Adipose tissue (tissue), 3 donors: ENCODE measurements around the gene EIF4G2. TPM values are rescaled to one million over a fixed set of nuclear protein-coding genes. Genes with fewer than 3 reads are reported as not detected.

ENCODE experiments used
- polyA plus RNA-seq, 3 donors: library from polyadenylated mRNA; stranded (reverse); fragments of 200-250 nt; gene quantifications; one replicate each; pipeline ENCODE4 v1.2.3, GENCODE V29; 2013
- donor health status: healthy with polysubstance abuse.
- donor health status: Bipolar disorder and iron deficiency.
- donor health status: healthy.

EIF4G2 gene
- polyA plus RNA-seq, 3 donors, result 154 to 309 (median 299) TPM

Other genes starting within 250 kb of the EIF4G2 start
- 100 to 1,000 TPM in 2 of 3 donors, 10 to 100 TPM in 1; 12.3 to 113 (median 112) TPM for gene LYVE1, start 240.3 kb downstream of the EIF4G2 start, polyA plus RNA-seq
- 1 to 10 TPM; 1.6 to 8.5 (median 5.2) TPM for gene IRAG1, start 115.2 kb downstream of the EIF4G2 start, polyA plus RNA-seq
- 10 to 100 TPM in 2 of 3 donors, 1 to 10 TPM in 1; 8.2 to 15.3 (median 13.9) TPM for gene CTR9, start 57.7 kb downstream of the EIF4G2 start, polyA plus RNA-seq
- 10 to 100 TPM; 10.7 to 19.3 (median 15.1) TPM for gene ZBED5, start 49.1 kb upstream of the EIF4G2 start, polyA plus RNA-seq